GM23338 (cell line): ENCODE data around the gene PTGIR. TPM values are rescaled to one million over a fixed set of nuclear protein-coding genes. Genes with fewer than 3 reads are reported as not detected.

Experiments used
- ATAC-seq: fragments of 200-7000 bp; cut with Tn5 transposase; 3 replicates; pipeline ENCODE4 v1.9.1; 2020
- DNase-seq: peaks from one replicate; pipeline ENCODE4 v3.0.0-alpha.2; 2015; ENCODE audit warnings: low spot score
- H2AFZ ChIP-seq: fragments of 200-600 bp; sonication (generic); 2 replicates; pipeline ENCODE4 v1.8.0; 2016; ENCODE audit warnings: antibody characterized with exemption, mild to moderate bottlenecking, moderate library complexity
- H3F3A ChIP-seq: fragments of 200-600 bp; sonication (generic); replicated peaks from 2 replicates; pipeline ENCODE4 v1.8.0; 2017; ENCODE audit warnings: antibody characterized with exemption, mixed run types, low read depth
- H3K27ac ChIP-seq: fragments of 200-600 bp; sonication (generic); 2 replicates; pipeline ENCODE4 v1.6.1; 2016; ENCODE audit warnings: low read depth
- H3K27me3 ChIP-seq: fragments of 200-600 bp; sonication (generic); 2 replicates; pipeline ENCODE4 v1.8.0; 2016; ENCODE audit warnings: mild to moderate bottlenecking, mixed run types, moderate library complexity; ENCODE audit not compliant: insufficient read depth
- H3K36me3 ChIP-seq: fragments of 200-600 bp; sonication (generic); 2 replicates; pipeline ENCODE4 v1.8.0; 2016; ENCODE audit warnings: mild to moderate bottlenecking; ENCODE audit not compliant: insufficient read depth
- H3K4me1 ChIP-seq: fragments of 200-600 bp; sonication (generic); 2 replicates; pipeline ENCODE4 v1.8.0; 2016; ENCODE audit warnings: mild to moderate bottlenecking, moderate library complexity; ENCODE audit not compliant: insufficient read depth
- H3K4me2 ChIP-seq: fragments of 200-600 bp; sonication (generic); 2 replicates; pipeline ENCODE4 v1.7.1; 2017; ENCODE audit warnings: mixed run types
- H3K4me3 ChIP-seq: fragments of 200-600 bp; sonication (generic); 2 replicates; pipeline ENCODE4 v1.6.1; 2016; ENCODE audit warnings: mixed run types
- H3K79me2 ChIP-seq: fragments of 200-600 bp; sonication (generic); replicated peaks from 2 replicates; pipeline ENCODE4 v1.8.0; 2017; ENCODE audit warnings: mild to moderate bottlenecking; ENCODE audit not compliant: insufficient read depth
- H3K9me2 ChIP-seq: fragments of 200-600 bp; sonication (generic); 2 replicates; pipeline ENCODE4 v1.8.0; 2017; ENCODE audit not compliant: insufficient read depth
- H4K20me1 ChIP-seq: fragments of 200-600 bp; sonication (generic); replicated peaks from 2 replicates; pipeline ENCODE4 v1.8.0; 2017; ENCODE audit warnings: mild to moderate bottlenecking; ENCODE audit not compliant: insufficient read depth
- H3K27ac Mint-ChIP-seq: 2 replicates; pipeline ENCODE4 v1.8.0; 2020; ENCODE audit warnings: inconsistent platforms, mild to moderate bottlenecking, moderate library complexity, mixed read lengths
- H3K27me3 Mint-ChIP-seq: 3 replicates; pipeline ENCODE4 v1.8.0; 2022; ENCODE audit warnings: low read depth, mild to moderate bottlenecking, moderate library complexity, mixed read lengths, inconsistent platforms; ENCODE audit not compliant: insufficient read depth, poor library complexity
- H3K36me3 Mint-ChIP-seq: 3 replicates; pipeline ENCODE4 v1.8.0; 2021; ENCODE audit warnings: low read depth, mild to moderate bottlenecking, inconsistent platforms, moderate library complexity, mixed read lengths
- H3K4me1 Mint-ChIP-seq: 3 replicates; pipeline ENCODE4 v1.8.0; 2020; ENCODE audit warnings: mild to moderate bottlenecking, inconsistent platforms, mixed read lengths
- H3K4me3 Mint-ChIP-seq: 3 replicates; pipeline ENCODE4 v1.8.0; 2021; ENCODE audit warnings: moderate library complexity, mild to moderate bottlenecking, inconsistent platforms, mixed read lengths
- H3K9me3 Mint-ChIP-seq: 3 replicates; pipeline ENCODE4 v1.8.0; 2020; ENCODE audit warnings: moderate library complexity, mild to moderate bottlenecking, inconsistent platforms, mixed read lengths
- CREB1 ChIP-seq: fragments of 250-450 bp; sonication (Bioruptor Pico); IDR thresholded peaks from 2 replicates; pipeline ENCODE4 v1.5.0; 2020; ENCODE audit warnings: low read depth, mild to moderate bottlenecking, moderate library complexity
- ETS1 ChIP-seq: IDR thresholded peaks from 2 replicates; pipeline ENCODE4 v1.6.1; 2016; ENCODE audit warnings: antibody characterized with exemption
- EZH2 ChIP-seq: fragments of 200-600 bp; sonication (generic); IDR thresholded peaks from one replicate; pipeline ENCODE4 v1.8.0; 2017; ENCODE audit warnings: antibody characterized with exemption, mild to moderate bottlenecking, low read depth; ENCODE audit not compliant: unreplicated experiment
- EZH2phosphoT487 ChIP-seq: fragments of 200-600 bp; sonication (generic); IDR thresholded peaks from one replicate; pipeline ENCODE4 v1.8.1; 2018; ENCODE audit warnings: antibody characterized with exemption; ENCODE audit not compliant: unreplicated experiment
- JUNB ChIP-seq: IDR thresholded peaks from one replicate; pipeline ENCODE4 v1.6.1; 2016; ENCODE audit warnings: antibody characterized with exemption; ENCODE audit not compliant: unreplicated experiment
- NANOG ChIP-seq: IDR thresholded peaks from 2 replicates; pipeline ENCODE4 v1.6.1; 2016; ENCODE audit warnings: antibody characterized with exemption, borderline replicate concordance
- POLR2AphosphoS5 ChIP-seq: IDR thresholded peaks from 2 replicates; pipeline ENCODE4 v1.6.1; 2016; ENCODE audit warnings: antibody characterized with exemption, low read depth
- REST ChIP-seq: IDR thresholded peaks from one replicate; pipeline ENCODE4 v1.6.1; 2018; ENCODE audit warnings: antibody characterized with exemption; ENCODE audit not compliant: unreplicated experiment
- STAT1 ChIP-seq: IDR thresholded peaks from one replicate; pipeline ENCODE4 v1.6.1; 2016; ENCODE audit warnings: antibody characterized with exemption; ENCODE audit not compliant: unreplicated experiment
- ZNF114 ChIP-seq: fragments of 250-450 bp; sonication (Bioruptor Pico); IDR thresholded peaks from 2 replicates; pipeline ENCODE4 v1.5.0; 2020; ENCODE audit warnings: mild to moderate bottlenecking, moderate library complexity
- ZNF331 ChIP-seq: fragments of 250-450 bp; sonication (Bioruptor Pico); IDR thresholded peaks from 2 replicates; pipeline ENCODE4 v1.5.0; 2020; ENCODE audit warnings: low read depth, mild to moderate bottlenecking, moderate library complexity
- polyA plus RNA-seq: library from polyadenylated mRNA; unstranded; fragments of >200 nt; fragmentation: Nextera tagmentation; extraction: Ambion mirVana; gene quantifications from 2 replicates; pipeline ENCODE4 v1.2.1, GENCODE V29; 2016
- total RNA-seq: library from RNA; depleted of rRNA; stranded (reverse); fragments of >200 nt; shearing (Covaris generic); gene quantifications from 2 replicates; pipeline ENCODE4 v1.2.3, GENCODE V29; 2014
- TF ChIP-seq, protein P1 (sequence below): fragments of 250-450 bp; sonication (Bioruptor Pico); IDR thresholded peaks from 2 replicates; pipeline ENCODE4 v1.5.0; 2020; ENCODE audit warnings: mild to moderate bottlenecking, moderate library complexity
- TF ChIP-seq, protein P2 (sequence below), 2 experiments: fragments of 200-600 bp in 1 of 2; sonication (generic) in 1 of 2; conservative IDR thresholded peaks; 2 replicates each; pipeline versions ENCODE4 v1.5.1 to v1.6.1; 2016 to 2017; ENCODE audit warnings: antibody characterized with exemption in 2 of 2, low read depth in 2 of 2, mild to moderate bottlenecking in 2 of 2, moderate library complexity in 1 of 2

Gene PTGIR
- total and polyA plus RNA-seq, 2 experiments from 2014 or later: not detected

- peaks cover 13% of the 10 kb centered on the region for H3K4me1 ChIP-seq
- DNase-seq (no peak), ATAC-seq (no peak)
- H3F3A ChIP-seq: no peaks in the 10 kb centered on the region; the same call in 1 of the 2 replicates
- H3K4me2 ChIP-seq: no peak overlapping the region
- H3K9me2 ChIP-seq: no peaks in the 10 kb centered on the region
- H2AFZ ChIP-seq: no peak overlapping the region
- peaks cover 47% of the 10 kb centered on the region for H3K27me3 Mint-ChIP-seq
- TF ChIP-seq REST (no peak), EZH2 (no peak), EZH2phosphoT487 (no peak), POLR2AphosphoS5 (no peak), STAT1 (no peak), ETS1 (no peak), CREB1 (no peak), ZNF114 (CRISPR knock-in tag) (no peak), NANOG (no peak), JUNB (no peak), ZNF331 (no peak)
- TF ChIP-seq, protein P1, sequence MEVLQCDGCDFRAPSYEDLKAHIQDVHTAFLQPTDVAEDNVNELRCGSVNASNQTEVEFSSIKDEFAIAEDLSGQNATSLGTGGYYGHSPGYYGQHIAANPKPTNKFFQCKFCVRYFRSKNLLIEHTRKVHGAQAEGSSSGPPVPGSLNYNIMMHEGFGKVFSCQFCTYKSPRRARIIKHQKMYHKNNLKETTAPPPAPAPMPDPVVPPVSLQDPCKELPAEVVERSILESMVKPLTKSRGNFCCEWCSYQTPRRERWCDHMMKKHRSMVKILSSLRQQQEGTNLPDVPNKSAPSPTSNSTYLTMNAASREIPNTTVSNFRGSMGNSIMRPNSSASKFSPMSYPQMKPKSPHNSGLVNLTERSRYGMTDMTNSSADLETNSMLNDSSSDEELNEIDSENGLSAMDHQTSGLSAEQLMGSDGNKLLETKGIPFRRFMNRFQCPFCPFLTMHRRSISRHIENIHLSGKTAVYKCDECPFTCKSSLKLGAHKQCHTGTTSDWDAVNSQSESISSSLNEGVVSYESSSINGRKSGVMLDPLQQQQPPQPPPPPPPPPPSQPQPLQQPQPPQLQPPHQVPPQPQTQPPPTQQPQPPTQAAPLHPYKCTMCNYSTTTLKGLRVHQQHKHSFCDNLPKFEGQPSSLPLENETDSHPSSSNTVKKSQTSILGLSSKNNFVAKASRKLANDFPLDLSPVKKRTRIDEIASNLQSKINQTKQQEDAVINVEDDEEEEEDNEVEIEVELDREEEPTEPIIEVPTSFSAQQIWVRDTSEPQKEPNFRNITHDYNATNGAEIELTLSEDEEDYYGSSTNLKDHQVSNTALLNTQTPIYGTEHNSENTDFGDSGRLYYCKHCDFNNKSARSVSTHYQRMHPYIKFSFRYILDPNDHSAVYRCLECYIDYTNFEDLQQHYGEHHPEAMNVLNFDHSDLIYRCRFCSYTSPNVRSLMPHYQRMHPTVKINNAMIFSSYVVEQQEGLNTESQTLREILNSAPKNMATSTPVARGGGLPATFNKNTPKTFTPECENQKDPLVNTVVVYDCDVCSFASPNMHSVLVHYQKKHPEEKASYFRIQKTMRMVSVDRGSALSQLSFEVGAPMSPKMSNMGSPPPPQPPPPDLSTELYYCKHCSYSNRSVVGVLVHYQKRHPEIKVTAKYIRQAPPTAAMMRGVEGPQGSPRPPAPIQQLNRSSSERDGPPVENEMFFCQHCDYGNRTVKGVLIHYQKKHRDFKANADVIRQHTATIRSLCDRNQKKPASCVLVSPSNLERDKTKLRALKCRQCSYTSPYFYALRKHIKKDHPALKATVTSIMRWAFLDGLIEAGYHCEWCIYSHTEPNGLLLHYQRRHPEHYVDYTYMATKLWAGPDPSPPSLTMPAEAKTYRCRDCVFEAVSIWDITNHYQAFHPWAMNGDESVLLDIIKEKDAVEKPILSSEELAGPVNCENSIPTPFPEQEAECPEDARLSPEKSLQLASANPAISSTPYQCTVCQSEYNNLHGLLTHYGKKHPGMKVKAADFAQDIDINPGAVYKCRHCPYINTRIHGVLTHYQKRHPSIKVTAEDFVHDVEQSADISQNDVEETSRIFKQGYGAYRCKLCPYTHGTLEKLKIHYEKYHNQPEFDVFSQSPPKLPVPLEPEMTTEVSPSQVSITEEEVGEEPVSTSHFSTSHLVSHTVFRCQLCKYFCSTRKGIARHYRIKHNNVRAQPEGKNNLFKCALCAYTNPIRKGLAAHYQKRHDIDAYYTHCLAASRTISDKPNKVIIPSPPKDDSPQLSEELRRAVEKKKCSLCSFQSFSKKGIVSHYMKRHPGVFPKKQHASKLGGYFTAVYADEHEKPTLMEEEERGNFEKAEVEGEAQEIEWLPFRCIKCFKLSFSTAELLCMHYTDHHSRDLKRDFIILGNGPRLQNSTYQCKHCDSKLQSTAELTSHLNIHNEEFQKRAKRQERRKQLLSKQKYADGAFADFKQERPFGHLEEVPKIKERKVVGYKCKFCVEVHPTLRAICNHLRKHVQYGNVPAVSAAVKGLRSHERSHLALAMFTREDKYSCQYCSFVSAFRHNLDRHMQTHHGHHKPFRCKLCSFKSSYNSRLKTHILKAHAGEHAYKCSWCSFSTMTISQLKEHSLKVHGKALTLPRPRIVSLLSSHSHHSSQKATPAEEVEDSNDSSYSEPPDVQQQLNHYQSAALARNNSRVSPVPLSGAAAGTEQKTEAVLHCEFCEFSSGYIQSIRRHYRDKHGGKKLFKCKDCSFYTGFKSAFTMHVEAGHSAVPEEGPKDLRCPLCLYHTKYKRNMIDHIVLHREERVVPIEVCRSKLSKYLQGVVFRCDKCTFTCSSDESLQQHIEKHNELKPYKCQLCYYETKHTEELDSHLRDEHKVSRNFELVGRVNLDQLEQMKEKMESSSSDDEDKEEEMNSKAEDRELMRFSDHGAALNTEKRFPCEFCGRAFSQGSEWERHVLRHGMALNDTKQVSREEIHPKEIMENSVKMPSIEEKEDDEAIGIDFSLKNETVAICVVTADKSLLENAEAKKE (CRISPR knock-in tag): no peak
- TF ChIP-seq, protein P2, sequence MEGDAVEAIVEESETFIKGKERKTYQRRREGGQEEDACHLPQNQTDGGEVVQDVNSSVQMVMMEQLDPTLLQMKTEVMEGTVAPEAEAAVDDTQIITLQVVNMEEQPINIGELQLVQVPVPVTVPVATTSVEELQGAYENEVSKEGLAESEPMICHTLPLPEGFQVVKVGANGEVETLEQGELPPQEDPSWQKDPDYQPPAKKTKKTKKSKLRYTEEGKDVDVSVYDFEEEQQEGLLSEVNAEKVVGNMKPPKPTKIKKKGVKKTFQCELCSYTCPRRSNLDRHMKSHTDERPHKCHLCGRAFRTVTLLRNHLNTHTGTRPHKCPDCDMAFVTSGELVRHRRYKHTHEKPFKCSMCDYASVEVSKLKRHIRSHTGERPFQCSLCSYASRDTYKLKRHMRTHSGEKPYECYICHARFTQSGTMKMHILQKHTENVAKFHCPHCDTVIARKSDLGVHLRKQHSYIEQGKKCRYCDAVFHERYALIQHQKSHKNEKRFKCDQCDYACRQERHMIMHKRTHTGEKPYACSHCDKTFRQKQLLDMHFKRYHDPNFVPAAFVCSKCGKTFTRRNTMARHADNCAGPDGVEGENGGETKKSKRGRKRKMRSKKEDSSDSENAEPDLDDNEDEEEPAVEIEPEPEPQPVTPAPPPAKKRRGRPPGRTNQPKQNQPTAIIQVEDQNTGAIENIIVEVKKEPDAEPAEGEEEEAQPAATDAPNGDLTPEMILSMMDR (conservative IDR thresholded peaks at IDR 0.05; ENCODE audit: low read depth in 2 of 2): no peak
- H3K27me3 ChIP-seq: peaks cover 58% of the 10 kb centered on the region
- no peaks in the 10 kb centered on the region for H4K20me1 ChIP-seq
- H3K36me3 ChIP-seq: no peaks in the 10 kb centered on the region
- H3K9me3 Mint-ChIP-seq: peaks cover 15% of the 10 kb centered on the region
- H3K27ac Mint-ChIP-seq: no peak overlapping the region
- peak overlapping the region; percentile 30; the same call in 2 of the 3 replicates for H3K4me3 Mint-ChIP-seq
- H3K36me3 Mint-ChIP-seq: peaks cover 7% of the 10 kb centered on the region; the same call in 1 of the 3 replicates
- no peaks in the 10 kb centered on the region for H3K79me2 ChIP-seq
- no peak overlapping the region for H3K4me3 ChIP-seq
- peaks cover 18% of the 10 kb centered on the region for H3K4me1 Mint-ChIP-seq
- no peak overlapping the region for H3K27ac ChIP-seq
These were observed 25.6 kb upstream of the PTGIR start for GRCh38 chr19:46650445-46650844.
